K562 (cell line): ENCODE data around the gene ACTR3C. TPM values are rescaled to one million over a fixed set of nuclear protein-coding genes. Genes with fewer than 3 reads are reported as not detected.
A peak's percentile ranks its signal among the peaks of the same experiment; 100 is the strongest.

Experiments used
- FOSL1 ChIP-seq: fragments of 200-800 bp; sonication (Bioruptor generic); conservative IDR thresholded peaks from 2 replicates; pipeline ENCODE4 v1.6.1; 2016; ENCODE audit warnings: missing genetic modification characterization, missing compliant biosample characterization
- HOXB6 ChIP-seq: fragments of 250-450 bp; sonication (Bioruptor Pico); IDR thresholded peaks from 2 replicates; pipeline ENCODE4 v1.5.1; 2022; ENCODE audit warnings: mild to moderate bottlenecking, borderline replicate concordance
- MCM2 ChIP-seq: fragments of 450-650 bp; IDR thresholded peaks from 2 replicates; pipeline ENCODE4 v1.6.1; 2017; ENCODE audit warnings: low read depth, mild to moderate bottlenecking
- NFATC3 ChIP-seq: fragments of 450-650 bp; IDR thresholded peaks from 2 replicates; pipeline ENCODE4 v1.6.1; 2017; ENCODE audit warnings: mild to moderate bottlenecking
- SMAD4 ChIP-seq: fragments of 250-450 bp; sonication (Bioruptor Pico); conservative IDR thresholded peaks from 2 replicates; pipeline ENCODE4 v1.8.0; 2021; ENCODE audit warnings: inconsistent platforms, mild to moderate bottlenecking, moderate library complexity
- STAT6 ChIP-seq: sonication (generic); formaldehyde crosslinking; IDR thresholded peaks from 2 replicates; pipeline ENCODE4 v1.8.1; 2023; ENCODE audit warnings: mild to moderate bottlenecking, missing genetic modification reagents
- ZBTB17 ChIP-seq: fragments of 450-650 bp; formaldehyde crosslinking; IDR thresholded peaks from 2 replicates; pipeline ENCODE4 v1.4.0; 2020; ENCODE audit warnings: mild to moderate bottlenecking
- ZNF277 ChIP-seq: fragments of 250-450 bp; sonication (Bioruptor Pico); IDR thresholded peaks from 2 replicates; pipeline ENCODE4 v1.8.0; 2022; ENCODE audit warnings: inconsistent platforms, mild to moderate bottlenecking, moderate library complexity, borderline replicate concordance
- ZNF316 ChIP-seq: fragments of 450-650 bp; IDR thresholded peaks from 2 replicates; pipeline ENCODE4 v1.6.1; 2016
- ZNF830 ChIP-seq: fragments of 250-450 bp; sonication (Bioruptor Pico); IDR thresholded peaks from 2 replicates; pipeline ENCODE4 v1.5.0; 2021; ENCODE audit warnings: mild to moderate bottlenecking
- ZSCAN32 ChIP-seq: fragments of 450-650 bp; formaldehyde crosslinking; IDR thresholded peaks from 2 replicates; pipeline ENCODE4 v1.4.0; 2020; ENCODE audit warnings: mild to moderate bottlenecking, moderate library complexity
- polyA plus RNA-seq, 8 experiments: library from polyadenylated mRNA; depleted of rRNA in 4 of 8; stranded (reverse) in 5 of 8; unstranded in 3 of 8; fragments of >200 nt; fragmentation: Nextera tagmentation in 2 of 8; fragmentation: Illumina TruSeq in 1 of 8; extraction: Ambion mirVana in 2 of 8; extraction: Trizol in 1 of 8; gene quantifications; 2 replicates each; pipeline versions ENCODE4 v1.2.1 to v1.2.3, GENCODE V29; 2011 to 2014; ENCODE audit warnings: inconsistent platforms in 1 of 8, missing spikeins in 1 of 8
- total RNA-seq, 7 experiments: library from RNA; depleted of rRNA in 6 of 7; stranded (reverse); fragments of >200 nt in 6 of 7; fragmentation: Illumina TruSeq in 2 of 7; extraction: Trizol in 2 of 7; gene quantifications; 2 replicates each; pipeline versions ENCODE4 v1.2.1 to v1.2.3, GENCODE V29; 2011 to 2021; ENCODE audit warnings: low replicate concordance in 1 of 7
- TF ChIP-seq, protein P1 (sequence below), 2 experiments: fragments of 150-350 bp in 1 of 2; IDR thresholded peaks; 2 replicates each; pipeline ENCODE4 v1.6.1; 2012 to 2016; ENCODE audit warnings: low read depth in 2 of 2, low read length in 2 of 2, mild to moderate bottlenecking in 1 of 2, moderate library complexity in 1 of 2
- TF ChIP-seq, protein P2 (sequence below): sonication (generic); formaldehyde crosslinking; IDR thresholded peaks from 2 replicates; pipeline ENCODE4 v1.8.1; 2022; ENCODE audit warnings: missing genetic modification reagents
- TF ChIP-seq, protein P3 (sequence below), 2 experiments: fragments of 450-650 bp in 1 of 2; sonication (generic) in 1 of 2; formaldehyde crosslinking in 1 of 2; IDR thresholded peaks in 1 of 2; conservative IDR thresholded peaks in 1 of 2; 2 replicates each; pipeline versions ENCODE4 v1.6.1 to v1.8.1; 2016 to 2023; ENCODE audit warnings: mild to moderate bottlenecking in 2 of 2, moderate library complexity in 2 of 2, inconsistent platforms in 1 of 2, missing genetic modification reagents in 1 of 2
- TF ChIP-seq, protein P4 (sequence below), 2 experiments: fragments of 250-450 bp in 1 of 2; fragments of 450-650 bp in 1 of 2; sonication (Bioruptor Pico) in 1 of 2; IDR thresholded peaks; 2 replicates each; pipeline versions ENCODE4 v1.6.1 to v1.8.0; 2016 to 2021; ENCODE audit warnings: mild to moderate bottlenecking in 2 of 2, moderate library complexity in 2 of 2, missing compliant biosample characterization in 1 of 2, missing genetic modification characterization in 1 of 2

ACTR3C gene
- total and polyA plus RNA-seq, 9 of the 15 experiments (the other 6 are each of a cell fraction or from before 2014, with no cell fraction given), result 9.0 to 35.4 (median 13.3) TPM

DNA sequence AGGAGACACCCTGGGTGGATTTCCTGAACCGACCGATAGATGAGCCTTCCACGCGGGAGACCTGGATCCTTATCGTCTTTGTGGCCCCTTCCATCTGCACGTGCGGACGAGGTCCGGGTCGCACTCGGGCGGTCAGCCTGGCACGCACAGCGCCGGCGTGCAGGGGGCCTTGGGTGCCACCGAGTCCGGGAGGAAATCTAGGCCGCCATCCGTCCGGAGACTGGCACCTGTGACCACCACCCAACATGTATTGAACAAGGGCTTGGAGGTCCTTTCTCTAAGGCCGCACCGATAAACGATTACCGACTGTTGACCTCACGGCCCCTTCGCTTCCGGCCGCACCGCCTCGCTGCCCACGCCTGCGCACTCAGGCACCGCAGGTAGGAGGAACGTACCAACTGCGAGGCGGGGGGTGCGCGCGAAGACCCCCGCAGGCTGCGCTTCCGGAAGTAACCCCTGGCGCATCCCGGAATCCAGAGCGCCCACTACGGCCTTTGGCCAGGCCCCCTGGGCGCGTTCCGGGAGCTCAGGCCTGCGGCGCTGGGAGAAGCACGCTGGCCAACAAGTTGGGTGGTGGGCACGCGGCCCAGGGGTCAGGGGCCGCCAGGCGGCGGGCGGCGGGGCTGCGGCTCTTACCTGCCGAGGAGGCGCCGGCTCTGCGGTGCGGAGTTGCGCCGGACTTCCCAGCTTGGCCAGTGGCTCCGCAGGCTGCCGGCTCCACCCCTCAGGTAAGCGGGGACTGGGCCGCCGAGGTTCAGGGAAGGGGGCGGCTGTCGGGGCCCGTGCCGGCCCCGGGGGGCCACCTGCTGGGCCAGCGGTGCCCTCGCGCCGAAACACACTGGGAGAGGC is at the start of gene ACTR3C, which contains the start of gene LRRC61 (continued):
- TF ChIP-seq, protein P1, sequence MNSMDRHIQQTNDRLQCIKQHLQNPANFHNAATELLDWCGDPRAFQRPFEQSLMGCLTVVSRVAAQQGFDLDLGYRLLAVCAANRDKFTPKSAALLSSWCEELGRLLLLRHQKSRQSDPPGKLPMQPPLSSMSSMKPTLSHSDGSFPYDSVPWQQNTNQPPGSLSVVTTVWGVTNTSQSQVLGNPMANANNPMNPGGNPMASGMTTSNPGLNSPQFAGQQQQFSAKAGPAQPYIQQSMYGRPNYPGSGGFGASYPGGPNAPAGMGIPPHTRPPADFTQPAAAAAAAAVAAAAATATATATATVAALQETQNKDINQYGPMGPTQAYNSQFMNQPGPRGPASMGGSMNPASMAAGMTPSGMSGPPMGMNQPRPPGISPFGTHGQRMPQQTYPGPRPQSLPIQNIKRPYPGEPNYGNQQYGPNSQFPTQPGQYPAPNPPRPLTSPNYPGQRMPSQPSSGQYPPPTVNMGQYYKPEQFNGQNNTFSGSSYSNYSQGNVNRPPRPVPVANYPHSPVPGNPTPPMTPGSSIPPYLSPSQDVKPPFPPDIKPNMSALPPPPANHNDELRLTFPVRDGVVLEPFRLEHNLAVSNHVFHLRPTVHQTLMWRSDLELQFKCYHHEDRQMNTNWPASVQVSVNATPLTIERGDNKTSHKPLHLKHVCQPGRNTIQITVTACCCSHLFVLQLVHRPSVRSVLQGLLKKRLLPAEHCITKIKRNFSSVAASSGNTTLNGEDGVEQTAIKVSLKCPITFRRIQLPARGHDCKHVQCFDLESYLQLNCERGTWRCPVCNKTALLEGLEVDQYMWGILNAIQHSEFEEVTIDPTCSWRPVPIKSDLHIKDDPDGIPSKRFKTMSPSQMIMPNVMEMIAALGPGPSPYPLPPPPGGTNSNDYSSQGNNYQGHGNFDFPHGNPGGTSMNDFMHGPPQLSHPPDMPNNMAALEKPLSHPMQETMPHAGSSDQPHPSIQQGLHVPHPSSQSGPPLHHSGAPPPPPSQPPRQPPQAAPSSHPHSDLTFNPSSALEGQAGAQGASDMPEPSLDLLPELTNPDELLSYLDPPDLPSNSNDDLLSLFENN (IDR thresholded peaks at IDR 0.05; ENCODE audit: low read depth in 2 of 2, low read length in 2 of 2), result no peak; a peak in 2 of 4 replicates
- no peak for TF ChIP-seq MCM2
- TF ChIP-seq FOSL1 (tag), result no peak; the same call in 1 of the 2 replicates
- TF ChIP-seq, protein P2, sequence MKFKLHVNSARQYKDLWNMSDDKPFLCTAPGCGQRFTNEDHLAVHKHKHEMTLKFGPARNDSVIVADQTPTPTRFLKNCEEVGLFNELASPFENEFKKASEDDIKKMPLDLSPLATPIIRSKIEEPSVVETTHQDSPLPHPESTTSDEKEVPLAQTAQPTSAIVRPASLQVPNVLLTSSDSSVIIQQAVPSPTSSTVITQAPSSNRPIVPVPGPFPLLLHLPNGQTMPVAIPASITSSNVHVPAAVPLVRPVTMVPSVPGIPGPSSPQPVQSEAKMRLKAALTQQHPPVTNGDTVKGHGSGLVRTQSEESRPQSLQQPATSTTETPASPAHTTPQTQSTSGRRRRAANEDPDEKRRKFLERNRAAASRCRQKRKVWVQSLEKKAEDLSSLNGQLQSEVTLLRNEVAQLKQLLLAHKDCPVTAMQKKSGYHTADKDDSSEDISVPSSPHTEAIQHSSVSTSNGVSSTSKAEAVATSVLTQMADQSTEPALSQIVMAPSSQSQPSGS (CRISPR knock-in tag), result no peak
- TF ChIP-seq NFATC3, result no peak
- TF ChIP-seq, protein P3, sequence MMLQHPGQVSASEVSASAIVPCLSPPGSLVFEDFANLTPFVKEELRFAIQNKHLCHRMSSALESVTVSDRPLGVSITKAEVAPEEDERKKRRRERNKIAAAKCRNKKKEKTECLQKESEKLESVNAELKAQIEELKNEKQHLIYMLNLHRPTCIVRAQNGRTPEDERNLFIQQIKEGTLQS (IDR thresholded peaks at IDR 0.05), result no peak
- TF ChIP-seq, protein P3 (CRISPR knock-in tag; conservative IDR thresholded peaks at IDR 0.05), result peak; percentile 75; the same call in 1 of the 2 replicates
- TF ChIP-seq SMAD4, result peak; percentile 95
- TF ChIP-seq ZNF277 (CRISPR knock-in tag), result no peak; the same call in 1 of the 2 replicates
- no peak for TF ChIP-seq ZNF316
- TF ChIP-seq, protein P4, sequence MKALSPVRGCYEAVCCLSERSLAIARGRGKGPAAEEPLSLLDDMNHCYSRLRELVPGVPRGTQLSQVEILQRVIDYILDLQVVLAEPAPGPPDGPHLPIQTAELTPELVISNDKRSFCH (CRISPR knock-in tag; IDR thresholded peaks at IDR 0.05), result no peak
- TF ChIP-seq, protein P4 (tag; IDR thresholded peaks at IDR 0.05), result peak; percentile 97
- TF ChIP-seq ZSCAN32 (CRISPR knock-in tag), result no peak
- no peak for TF ChIP-seq HOXB6 (CRISPR knock-in tag)
- peak; percentile 66 for TF ChIP-seq STAT6 (CRISPR knock-in tag)
- 0 out of 2 replicates have a peak, but pooled peaks have one; percentile 20 for TF ChIP-seq ZNF830
- peak; percentile 93 for TF ChIP-seq ZBTB17 (CRISPR knock-in tag)
